ENCODE data around the gene F8A2.
"Not testable (repeated sequence)": the region's sequence is repeated elsewhere in the genome, so short reads cannot be mapped to it uniquely, and the experiment has no call there.

Gene F8A2

DNA sequence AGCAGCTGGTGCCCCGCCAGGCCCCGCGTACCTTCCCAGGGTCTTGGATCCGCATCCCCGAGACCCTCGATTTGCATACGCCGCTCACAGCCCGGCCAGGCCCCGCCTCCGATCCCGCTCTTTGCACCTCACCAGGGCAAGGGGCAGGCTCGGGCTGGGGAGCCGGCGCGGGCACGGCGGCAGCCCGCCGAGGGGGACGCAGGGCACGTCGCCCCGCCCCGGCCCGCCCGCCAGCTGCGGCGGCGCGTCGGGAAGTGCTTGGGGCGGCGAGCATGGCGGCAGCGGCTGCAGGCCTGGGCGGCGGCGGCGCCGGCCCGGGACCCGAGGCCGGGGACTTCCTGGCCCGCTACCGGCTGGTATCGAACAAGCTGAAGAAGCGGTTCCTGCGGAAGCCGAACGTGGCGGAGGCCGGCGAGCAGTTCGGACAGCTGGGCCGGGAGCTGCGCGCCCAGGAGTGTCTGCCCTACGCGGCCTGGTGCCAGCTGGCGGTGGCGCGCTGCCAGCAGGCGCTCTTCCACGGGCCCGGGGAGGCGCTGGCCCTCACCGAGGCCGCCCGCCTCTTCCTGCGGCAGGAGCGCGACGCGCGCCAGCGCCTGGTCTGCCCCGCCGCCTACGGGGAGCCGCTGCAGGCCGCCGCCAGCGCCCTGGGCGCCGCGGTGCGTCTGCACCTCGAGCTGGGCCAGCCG, at the start of gene F8A2:
TSS of gene F8A2 (plus strand) at position 253 of the 686 bp plus-strand sequence. CDS start at position 273, 20 bp downstream.
- in situ Hi-C loops (cut with HindIII; ENCODE audit: low sequenced_read_pairs): not testable (repeated sequence)

DNA sequence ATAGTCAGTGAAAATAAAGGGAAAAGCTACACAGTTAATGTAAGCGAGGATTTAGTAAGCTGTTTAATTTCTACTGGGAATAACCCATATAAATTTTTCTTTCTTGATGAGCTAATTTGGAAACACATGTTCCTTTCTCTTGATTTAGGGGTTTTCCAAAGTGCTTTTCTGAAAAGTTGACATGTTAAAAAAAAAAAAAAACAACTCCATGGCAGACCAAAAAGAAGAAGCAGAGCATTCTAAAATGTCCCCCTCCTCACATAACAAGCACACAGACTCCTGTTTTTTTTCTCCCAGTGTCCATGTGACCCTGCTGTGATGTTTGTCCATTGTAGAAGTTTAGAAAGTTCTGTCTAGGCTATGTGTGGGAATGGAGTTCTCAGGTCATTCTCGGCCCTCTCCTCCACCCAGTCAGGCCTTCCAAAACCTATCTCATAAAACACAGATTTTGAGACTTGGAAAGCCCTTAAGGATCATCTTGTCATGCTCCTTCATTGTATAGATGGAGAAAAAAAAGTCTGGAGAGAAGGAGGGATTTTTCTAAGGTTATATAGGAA, 48.3 kb upstream of the F8A2 start:
- in situ Hi-C loops (cut with HindIII; ENCODE audit: low sequenced_read_pairs): no loop called here

DNA sequence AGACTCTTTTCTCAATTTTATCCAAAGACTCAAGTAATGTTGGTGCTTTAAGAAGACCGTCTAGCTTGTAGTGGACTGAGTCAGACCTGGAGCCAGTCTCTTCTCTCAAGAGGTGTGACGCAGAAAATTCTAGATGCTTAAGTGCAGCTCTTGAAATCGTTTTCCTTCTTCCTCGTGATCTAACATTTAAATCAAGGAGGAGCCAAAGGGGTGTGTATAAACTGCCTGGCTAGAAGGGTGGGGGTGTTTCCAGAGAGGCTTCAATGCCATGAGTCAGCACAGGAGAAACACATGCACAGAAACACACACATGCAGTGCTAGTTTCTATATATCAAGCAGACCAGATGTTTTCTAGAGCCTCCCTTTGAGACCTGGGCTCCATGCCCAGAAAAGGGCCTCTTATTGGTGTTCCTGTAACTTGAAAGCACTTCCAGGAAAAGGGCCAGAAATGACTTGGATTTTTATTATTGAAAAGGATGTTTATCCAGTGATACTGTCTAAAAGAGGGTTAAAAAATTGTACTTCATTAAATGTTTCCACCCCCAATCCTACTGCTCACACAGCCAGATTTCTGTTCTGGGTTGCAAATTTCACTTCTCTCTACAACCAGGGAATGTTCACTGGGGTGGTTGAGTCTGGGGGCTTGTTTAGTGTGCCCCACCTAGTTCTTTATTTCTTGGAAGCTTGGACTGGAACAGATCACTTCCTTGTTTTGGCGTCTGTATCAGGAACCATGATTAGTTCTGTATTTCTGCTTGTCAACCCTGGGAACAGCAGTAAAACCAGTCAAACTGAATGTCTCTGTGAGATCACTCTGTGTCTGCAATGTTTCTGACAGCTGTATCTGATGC, 47.2 kb upstream of the F8A2 start, which contains the start of gene CLIC2:
TSS of gene CLIC2 (minus strand) at position 129 of the 851 bp plus-strand sequence. CDS start 187 bp downstream, outside the sequence.
- in situ Hi-C loops (cut with HindIII; ENCODE audit: low sequenced_read_pairs): no loop called here

DNA sequence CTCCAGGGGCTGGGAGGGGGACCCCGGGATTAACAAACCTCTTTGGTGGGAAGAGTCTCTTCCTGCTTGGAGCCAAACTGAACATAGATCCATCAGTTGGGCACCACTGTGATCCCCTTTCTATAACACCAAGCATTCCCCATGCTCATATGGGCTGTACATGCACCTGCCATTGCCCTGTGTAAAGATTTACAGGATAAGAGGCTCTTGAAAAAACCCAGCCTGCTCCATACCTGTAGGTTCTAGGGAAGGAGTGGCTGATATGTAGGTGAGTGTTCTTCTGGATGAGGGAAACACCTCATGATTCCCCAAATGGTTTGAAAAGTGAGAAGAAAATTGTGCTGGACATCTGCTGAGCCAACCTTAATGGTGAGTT, 46.6 kb upstream of the F8A2 start:
- in situ Hi-C loops (cut with HindIII; ENCODE audit: low sequenced_read_pairs): not testable (repeated sequence)

DNA sequence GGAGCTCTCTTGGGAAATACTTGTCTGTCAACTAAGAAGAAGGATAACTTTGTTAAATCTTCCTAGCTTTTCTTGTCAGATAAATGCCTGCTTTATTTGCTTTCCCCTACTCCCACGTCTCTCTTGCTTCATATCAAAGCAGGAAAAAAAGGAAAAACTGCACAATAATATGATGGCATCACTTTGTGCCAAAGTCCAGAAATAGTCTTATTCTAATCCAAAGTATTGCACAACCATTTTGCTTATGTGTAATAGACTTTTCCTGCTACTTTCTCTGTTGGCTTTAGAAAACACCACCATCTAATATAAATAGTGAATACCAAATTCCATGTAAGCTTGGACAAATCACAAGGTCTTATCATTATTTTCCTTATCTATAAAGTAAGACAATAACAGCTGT, 36.2 kb upstream of the F8A2 start:
- in situ Hi-C loops (cut with HindIII; ENCODE audit: low sequenced_read_pairs): not testable (repeated sequence)

- in situ Hi-C loops (cut with HindIII; ENCODE audit: low sequenced_read_pairs): not testable (repeated sequence)
These were observed 32.4 kb upstream of the F8A2 start for GRCh38 chrX:155349448-155349847.

DNA sequence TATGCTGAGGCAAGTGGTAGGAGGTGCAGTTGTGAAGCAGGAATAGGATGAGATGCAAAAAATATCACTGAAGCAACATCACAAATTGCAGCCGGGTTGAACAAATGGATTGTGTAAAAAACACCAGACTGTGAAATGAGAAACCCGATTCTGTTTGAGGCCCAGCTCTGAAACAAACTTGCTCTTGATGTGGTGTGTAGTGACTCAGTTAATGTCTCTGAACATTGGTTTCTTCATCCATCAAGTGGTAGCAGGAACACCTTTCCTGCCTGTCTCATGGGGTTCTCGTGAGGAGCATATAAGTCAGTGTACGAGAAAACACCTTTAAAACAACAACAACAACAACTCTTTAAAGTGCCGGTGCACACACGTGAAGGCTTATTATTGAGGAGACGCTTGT, 18.2 kb upstream of the F8A2 start:
- in situ Hi-C loops (cut with HindIII; ENCODE audit: low sequenced_read_pairs): not testable (repeated sequence)

DNA sequence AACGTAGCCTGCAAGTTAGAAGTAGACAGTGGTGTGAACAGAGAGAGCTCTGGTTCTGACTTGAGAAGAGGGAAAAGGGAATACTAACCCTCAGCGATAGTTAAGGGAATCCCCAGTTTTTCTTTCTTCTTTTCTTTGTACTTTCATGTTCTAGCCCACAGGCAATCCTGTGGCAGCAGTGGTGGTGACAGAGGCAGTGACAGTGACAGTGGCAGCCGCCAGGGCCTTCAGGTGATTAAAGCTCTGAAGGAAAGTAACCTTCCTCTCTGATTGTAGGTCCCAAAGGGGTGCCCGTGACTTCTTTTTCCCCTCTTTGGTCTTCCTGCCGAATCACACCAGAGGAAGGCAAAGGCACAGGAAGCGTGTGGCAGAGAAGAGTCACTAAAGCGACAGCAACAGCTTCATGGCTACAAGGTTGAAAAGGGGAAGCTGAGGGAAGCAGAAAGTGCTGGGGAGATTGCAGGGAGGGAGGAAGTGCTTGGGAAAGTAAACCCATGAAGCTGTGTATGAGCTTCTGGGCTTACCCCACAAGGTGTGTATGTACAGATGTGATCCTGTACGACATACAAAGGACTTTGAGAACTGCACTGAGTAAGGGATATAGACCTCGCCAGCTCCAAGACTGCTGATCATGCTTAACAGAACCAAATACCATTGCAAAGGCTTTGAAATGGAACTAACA, 8.0 kb upstream of the F8A2 start:
- in situ Hi-C loops (cut with HindIII; ENCODE audit: low sequenced_read_pairs): not testable (repeated sequence)

- in situ Hi-C loops (cut with HindIII; ENCODE audit: low sequenced_read_pairs): not testable (repeated sequence)
These were observed 2.1 kb upstream of the F8A2 start for GRCh38 chrX:155379802-155380201.

DNA sequence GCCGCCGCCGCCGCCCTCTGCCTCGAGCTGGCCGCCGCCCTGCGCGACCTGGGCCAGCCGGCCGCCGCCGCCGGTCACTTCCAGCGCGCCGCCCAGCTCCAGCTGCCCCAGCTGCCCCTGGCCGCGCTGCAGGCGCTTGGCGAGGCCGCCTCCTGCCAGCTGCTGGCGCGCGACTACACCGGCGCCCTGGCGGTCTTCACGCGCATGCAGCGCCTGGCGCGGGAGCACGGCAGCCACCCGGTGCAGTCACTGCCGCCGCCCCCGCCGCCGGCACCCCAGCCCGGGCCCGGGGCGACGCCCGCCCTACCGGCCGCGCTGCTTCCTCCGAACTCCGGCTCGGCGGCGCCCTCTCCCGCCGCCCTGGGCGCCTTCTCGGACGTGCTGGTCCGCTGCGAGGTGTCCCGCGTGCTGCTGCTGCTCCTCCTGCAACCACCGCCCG, 653 bp downstream of the F8A2 start:
- in situ Hi-C loops (cut with HindIII; ENCODE audit: low sequenced_read_pairs): not testable (repeated sequence)

GRCh38 chrX:155389634-155390033, 7.7 kb downstream of the F8A2 start:
- in situ Hi-C loops (cut with HindIII; ENCODE audit: low sequenced_read_pairs): no loop called here

GRCh38 chrX:155394747-155395276, 12.9 kb downstream of the F8A2 start:
- in situ Hi-C loops (cut with HindIII; ENCODE audit: low sequenced_read_pairs): not testable (repeated sequence)

DNA sequence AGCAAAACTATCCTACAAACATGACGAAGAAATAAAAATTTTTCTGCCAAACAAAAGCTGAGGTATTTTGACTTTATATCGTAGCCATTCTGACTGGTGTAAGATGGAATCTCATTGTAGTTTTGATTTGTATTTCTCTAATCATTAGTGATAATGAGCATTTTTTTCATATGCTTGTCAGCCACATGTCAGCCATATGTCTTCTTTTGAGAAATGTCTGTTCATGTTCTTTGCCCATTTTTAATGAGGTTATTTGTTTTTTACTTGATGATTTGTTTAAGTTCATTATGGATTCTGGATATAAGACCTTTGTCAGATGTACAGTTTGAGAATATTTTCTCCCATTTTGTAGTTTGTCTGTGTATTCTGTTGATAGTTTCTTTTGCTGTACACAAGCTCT, 24.5 kb downstream of the F8A2 start:
- in situ Hi-C loops (cut with HindIII; ENCODE audit: low sequenced_read_pairs): no loop called here

GRCh38 chrX:155417769-155418168, 35.9 kb downstream of the F8A2 start:
- in situ Hi-C loops (cut with HindIII; ENCODE audit: low sequenced_read_pairs): no loop called here
